Measurements from ENCODE around the gene PDGFRB. TPM values are rescaled to one million over a fixed set of nuclear protein-coding genes. Genes with fewer than 3 reads are reported as not detected.

PDGFRB gene
- total RNA-seq, 1 donor from 2014 or later: 12.3 TPM

DNA sequence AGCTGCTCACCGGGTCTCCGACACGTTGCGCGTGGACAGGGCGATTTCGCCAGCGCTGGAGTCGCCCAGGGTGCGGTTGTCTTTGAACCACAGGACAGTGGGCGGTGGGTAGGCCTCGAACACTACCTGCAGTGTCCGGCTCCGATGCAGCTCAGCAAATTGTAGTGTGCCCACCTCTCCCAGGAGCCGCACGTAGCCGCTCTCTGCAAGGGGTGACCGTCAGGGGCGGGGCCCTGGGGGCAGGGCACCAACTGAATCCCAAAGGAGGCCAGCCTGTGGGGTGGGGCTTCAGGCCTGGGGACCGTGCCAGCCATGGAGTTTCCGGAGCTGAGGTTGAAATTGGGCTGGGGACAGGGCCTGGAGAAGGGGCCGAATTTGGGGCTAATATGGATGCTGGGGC lies 22.9 kb downstream of the PDGFRB start:
- intact Hi-C loops (cut with micrococcal nuclease): no loop called here

DNA sequence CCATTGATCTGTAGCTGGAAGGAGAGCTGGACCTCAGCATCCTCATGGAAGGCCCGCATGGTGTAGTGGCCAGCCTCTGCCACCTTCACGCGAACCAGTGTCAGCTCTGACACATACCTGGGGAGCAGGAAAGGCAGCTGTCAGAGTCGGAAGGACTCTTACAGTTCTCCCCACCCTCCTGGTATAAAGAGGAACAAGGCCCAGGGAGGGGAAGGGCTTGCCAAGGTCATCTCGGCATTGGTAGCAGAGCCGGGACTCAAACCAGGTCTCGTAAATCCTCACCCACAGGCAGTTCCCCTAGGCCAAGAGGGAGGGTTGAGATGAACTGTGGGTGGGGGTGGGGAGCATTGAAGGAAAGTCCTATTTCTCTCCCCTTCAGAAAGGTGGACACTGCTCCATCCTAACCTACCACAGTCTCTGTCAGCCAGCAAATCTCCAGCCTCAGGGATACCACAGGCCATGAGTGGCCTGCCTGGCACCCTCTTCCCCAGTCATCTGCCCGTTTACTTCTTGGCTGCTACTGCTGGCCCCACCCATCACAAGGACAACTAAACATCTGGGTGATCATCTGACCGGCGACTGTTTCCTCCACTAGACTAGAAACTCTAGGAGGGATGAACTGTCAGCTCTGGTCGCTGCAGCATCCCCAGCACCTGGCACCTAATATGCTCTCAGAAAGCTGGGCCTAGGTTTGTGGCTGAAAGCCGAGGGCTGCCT lies 23.5 kb downstream of the PDGFRB start:
- intact Hi-C loops (cut with micrococcal nuclease): loop anchor here (2.0 kb wide), 1 partner anchor 131 kb away; the partner anchor contains the start of genes HMGXB3 and TIGD6

DNA sequence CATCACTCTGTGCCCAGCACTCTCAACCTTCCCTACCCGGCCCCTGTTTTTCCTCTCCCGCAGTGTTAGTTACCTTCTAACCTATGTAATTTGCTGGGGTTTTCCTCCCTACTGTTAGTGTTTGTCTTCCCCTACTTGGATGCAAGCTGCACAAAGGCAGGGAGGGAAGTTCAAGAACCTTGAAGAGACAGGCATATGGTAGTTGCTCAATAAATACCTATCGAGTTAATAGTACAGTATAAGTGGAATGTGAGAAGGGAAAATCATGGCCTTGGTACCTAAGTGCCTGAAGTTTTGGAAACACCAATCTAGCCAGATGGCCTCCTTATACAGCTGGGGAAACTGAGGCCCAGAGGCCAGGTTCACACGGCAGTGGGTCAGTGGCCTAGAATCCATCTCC lies 24.2 kb downstream of the PDGFRB start:
- intact Hi-C loops (cut with micrococcal nuclease): loop anchor here (2.0 kb wide), 1 partner anchor 131 kb away; the partner anchor contains the start of genes HMGXB3 and TIGD6

DNA sequence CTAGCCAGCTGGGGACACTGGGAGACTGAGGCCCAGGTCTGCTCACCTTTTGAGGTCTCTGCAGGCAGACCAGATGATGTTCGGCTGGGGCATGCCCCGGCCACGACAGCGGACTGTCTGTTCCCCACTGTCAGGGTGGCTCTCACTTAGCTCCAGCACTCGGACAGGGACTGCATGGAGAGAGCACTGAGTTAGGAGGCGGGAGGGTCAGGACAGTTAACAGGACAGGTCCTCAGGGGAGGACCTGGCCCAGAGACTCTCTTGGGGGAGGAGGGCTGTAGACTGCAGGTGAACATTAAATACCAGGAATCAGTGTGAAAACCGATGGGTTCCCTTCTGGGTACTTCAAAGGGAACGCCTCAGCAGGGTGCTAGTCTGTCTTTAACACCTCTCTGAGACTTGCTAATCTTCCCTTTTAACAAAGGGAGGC lies 25.1 kb downstream of the PDGFRB start:
- intact Hi-C loops (cut with micrococcal nuclease): loop anchor here (1.0 to 2.0 kb wide), 6 partner anchors 31 to 306 kb away; partner anchors contain the start of genes HMGXB3 and TIGD6

DNA sequence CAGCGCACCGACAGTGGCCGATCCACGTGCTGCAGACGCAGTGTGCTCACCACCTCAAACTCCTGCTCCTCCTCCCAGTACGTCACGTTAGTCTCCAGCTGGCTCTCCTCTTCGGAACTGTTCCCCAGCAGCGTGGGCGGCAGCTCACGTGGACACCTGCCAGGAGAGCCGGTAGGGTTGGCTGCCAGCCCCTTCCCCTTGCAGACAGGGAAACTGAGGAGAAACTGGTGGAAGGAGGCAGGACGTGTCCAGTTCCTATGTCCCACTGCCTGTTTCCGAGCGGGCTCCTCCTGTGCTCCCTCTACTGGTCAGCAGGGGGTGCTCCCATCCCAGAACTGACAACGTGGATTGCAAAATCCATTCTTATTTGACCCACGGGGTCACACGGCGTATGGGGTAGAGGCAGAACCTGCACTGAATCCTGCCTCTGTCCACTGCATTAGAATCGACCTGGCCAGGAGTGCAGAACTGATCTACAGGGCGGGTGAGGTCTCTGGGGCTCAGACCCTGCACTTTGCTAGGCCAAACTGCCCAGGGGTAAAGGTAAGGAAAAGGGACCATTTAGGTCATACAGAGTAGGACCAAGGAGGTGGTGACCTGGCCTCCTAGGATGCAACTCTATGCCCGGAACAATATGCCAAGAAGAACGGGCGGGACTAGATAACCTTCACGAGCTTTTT lies 25.7 kb downstream of the PDGFRB start:
- intact Hi-C loops (cut with micrococcal nuclease): loop anchor here (1.0 to 2.0 kb wide), 6 partner anchors 31 to 306 kb away; partner anchors contain the start of genes HMGXB3 and TIGD6

DNA sequence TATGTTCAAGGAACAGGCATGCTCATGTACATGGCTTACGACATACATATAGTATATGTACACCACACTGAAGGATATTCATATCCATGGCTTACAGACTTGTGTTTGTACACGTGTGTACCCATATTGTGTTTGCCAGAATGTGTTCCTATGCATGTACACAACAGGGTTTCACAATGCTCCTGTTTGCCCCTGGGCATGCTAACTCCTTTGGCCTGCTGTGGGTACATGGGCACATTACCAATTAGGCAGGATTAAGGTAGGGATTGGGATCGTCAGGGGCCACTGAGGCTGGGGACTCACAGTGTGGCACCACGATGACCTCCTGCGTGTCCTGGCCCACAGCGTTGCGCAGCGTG lies 26.2 kb downstream of the PDGFRB start:
- intact Hi-C loops (cut with micrococcal nuclease): no loop called here

DNA sequence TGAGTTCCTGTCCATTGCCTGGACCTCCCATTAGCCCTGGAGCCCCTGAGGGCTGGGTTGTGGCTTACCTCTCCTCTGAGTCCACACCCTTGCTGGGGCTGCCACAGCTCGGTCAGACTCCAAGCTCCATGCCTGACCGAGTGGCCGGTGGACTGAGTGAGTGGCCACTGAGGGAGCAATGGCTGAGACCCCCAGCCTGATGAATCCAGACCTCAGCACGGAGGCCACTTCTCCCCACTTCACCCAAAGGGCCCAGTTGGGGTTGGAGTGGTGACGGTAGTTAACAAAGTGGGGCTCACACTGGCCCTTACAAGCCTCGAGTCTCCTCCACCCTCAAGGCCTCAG lies 28.8 kb downstream of the PDGFRB start:
- intact Hi-C loops (cut with micrococcal nuclease): no loop called here

DNA sequence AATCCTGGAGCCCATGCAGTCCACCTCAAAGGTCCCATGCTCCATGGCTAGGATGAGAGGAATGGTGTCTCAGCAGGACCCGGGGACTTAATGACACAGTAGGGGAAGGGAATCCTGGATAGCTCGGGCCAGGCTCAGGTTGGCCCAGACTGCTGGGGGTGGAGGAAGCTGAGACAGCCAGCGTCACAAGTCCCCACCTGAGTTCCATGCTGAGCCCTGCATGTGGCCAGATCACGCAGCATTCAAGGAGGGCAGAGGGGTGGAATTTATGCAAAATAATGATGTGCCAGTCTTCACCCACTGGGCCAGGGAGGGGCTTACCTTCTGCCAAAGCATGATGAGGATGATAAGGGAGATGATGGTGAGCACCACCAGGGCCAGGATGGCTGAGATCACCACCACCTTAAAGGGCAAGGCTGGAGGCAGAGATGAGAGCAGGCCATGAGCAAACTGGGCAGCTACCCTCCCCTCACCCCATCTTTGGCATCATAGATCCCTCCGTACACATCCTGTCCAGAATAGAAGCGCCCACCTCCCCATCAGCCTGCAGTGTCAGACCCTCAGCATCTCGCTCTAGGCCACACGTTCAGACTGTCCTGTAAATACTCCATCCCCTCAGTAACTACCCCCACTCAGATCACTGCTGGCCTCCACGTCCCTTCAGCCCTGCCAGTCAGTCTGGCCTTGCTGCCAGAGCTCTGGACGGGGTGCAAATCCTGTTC lies 29.3 kb downstream of the PDGFRB start:
- intact Hi-C loops (cut with micrococcal nuclease): no loop called here

DNA sequence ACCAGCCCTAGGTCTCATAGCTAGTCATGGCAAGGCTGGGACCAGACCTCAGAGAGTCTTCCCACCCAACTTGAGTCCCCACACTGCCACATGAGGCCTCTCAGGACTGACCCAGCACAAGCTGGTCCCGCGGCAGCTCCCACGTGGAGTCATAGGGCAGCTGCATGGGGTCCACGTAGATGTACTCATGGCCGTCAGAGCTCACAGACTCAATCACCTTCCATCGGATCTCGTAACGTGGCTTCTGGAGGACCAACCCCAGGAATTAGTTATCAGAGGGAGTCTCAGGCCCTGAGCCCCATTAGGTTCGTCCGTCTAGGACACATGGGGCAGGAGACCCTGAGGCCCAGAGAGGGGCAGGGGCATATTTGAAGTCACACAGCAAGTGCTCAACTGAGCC lies 30.3 kb downstream of the PDGFRB start:
- intact Hi-C loops (cut with micrococcal nuclease): no loop called here

DNA sequence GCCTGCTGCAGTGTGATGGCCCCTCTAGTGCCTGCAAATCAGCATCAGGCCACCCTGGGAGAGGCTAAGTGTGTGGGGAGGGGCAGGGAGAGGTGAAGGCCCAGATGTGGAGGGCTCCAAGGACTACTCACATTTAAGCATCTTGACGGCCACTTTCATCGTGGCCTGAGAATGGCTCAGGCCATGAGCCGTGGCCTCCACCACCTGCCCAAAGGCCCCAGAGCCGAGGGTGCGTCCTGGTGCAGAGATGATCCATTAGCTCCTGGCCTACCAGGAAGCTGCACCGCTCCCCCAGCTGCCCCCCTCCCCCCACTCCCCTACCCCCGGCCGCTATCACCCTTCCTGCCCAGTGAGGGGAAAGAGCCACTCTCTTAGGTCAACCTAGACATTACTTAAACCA lies 31.0 kb downstream of the PDGFRB start:
- intact Hi-C loops (cut with micrococcal nuclease): no loop called here

DNA sequence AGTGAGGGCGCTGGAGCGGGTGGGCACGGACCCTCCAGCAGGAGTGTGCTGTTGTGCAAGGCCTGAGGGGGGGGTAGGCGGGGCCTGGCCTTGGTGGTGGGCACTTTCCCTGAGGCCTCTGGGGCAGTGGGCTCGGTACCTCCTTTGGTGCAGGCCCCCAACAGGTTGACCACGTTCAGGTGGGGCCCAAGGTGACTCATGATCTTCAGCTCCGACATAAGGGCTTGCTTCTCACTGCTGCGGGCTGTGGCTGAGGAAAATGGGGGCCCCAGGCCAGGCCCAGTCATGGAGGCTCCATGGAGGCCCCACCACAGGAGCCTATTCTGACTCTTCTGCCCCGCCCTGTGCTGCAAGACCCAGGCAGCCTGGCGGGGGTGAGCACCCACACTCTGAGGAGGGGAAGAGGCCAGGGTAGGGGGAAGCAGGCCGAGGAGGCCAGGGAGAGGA lies 31.5 kb downstream of the PDGFRB start:
- intact Hi-C loops (cut with micrococcal nuclease): no loop called here

DNA sequence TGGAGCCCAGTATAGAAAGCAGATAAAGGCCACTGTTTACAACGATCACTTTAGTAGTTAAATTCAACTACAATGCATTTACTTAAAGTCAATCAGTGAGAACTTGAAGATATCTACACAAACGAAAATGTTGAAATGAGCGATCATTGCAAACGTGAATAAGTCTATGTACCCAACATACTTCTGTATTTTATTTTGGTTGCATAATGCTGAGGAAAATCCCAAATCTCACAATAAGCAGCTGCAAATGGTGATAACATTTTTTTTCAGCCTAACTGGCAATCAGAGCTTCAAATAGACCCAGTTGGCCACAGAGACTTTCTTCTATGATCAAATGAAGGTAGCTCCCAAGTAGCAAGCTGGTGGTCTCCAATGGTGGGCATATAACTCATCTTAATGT lies 32.1 kb downstream of the PDGFRB start:
- intact Hi-C loops (cut with micrococcal nuclease): no loop called here

DNA sequence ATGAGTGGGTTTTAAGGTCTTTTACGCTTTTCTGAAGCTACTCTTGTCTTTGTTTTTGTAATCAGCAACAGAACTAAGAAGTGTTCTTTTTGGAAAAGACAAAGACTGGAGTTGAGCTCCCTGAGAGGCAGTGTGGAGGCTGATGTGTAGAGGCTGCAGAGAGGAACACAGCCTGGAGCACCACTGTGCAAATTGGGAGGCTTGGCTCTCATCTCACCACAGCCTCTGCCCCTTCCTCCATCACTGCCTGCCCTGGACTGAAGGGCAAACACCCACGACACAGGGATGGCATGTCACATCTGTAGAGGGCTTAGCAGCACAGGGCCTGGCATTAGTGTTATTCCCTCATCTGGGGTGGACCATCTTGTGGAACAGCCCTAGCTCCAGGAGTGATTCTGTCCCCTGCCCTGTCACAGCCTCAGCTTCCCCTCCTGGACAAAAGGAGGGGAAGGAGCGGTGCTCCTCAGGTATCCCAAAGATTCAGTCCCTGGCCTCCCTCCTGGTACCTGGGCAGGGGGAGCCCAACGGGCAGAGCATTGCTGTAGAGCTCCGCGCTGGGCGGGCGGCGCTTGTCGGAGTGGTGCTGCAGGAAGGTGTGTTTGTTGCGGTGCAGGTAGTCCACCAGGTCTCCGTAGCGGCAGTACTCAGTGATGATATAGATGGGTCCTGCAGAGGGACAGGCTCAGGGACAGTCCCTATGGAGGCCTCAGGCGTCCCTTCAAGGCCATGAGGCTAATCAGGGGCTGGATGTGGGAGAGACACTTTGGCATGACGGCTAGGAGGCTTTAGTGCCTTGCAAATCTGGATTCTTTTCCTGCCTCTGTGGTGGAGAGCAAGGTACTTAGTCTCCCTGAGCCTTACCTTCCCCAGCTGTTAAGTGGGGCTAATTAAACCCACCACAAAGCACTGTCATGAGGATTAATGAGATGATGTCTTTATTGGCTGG lies 32.8 kb downstream of the PDGFRB start:
- intact Hi-C loops (cut with micrococcal nuclease): loop anchor here (1.0 kb wide), 2 partner anchors 122 to 289 kb away; no protein-coding TSS in a partner anchor

DNA sequence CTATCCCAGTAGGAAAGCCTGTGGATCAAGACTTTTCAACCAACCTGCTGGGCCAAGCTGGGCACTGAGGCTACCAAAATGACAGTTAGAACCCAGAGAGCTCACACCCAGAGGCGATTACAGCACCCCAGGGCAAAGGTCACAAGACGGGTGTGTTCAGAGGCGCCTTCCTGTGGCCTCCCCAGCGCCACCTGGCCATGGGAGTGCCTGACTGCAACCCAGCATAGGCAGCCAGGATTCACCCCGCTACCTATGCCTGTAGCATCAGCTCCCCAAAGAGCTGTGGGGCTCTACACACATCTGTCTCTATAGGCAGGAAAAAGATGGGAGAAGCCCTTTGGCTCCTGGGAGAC lies 33.5 kb downstream of the PDGFRB start:
- intact Hi-C loops (cut with micrococcal nuclease): loop anchor here (1.0 kb wide), 2 partner anchors 121 to 288 kb away; no protein-coding TSS in a partner anchor

DNA sequence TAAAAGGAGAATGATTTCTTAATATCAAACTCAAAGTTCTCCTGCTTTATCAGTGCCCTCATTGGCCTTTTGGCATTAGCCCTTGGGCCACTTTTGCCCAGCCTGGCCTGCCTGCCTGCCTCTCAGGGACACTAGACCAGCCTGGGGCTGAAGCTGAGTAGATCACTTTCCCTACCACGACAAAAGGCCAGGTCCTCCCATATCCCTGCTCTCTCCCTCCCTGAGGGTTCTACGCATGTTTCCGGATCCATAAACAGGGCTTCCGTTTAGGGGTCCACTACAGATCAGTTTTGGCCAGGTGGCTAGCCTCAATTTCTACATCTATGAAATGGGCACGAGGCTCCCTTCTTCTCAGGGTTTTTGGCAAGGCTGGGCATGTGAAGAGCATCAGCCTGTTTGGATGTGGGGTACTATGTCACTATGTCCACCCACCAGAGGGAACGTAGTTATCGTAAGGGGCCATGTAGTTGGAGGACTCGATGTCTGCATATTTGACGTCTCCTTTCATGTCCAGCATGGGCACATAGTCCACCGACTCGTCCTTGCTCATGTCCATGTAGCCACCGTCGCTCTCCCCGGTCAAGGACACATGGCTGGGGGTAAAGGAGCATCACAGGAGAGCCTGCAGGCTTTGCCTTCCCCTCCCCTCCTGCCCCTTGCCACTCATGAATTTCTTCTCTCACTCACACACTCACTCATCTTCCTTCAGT lies 34.0 kb downstream of the PDGFRB start:
- intact Hi-C loops (cut with micrococcal nuclease): loop anchor here (1.0 kb wide), 2 partner anchors 120 to 287 kb away; no protein-coding TSS in a partner anchor

DNA sequence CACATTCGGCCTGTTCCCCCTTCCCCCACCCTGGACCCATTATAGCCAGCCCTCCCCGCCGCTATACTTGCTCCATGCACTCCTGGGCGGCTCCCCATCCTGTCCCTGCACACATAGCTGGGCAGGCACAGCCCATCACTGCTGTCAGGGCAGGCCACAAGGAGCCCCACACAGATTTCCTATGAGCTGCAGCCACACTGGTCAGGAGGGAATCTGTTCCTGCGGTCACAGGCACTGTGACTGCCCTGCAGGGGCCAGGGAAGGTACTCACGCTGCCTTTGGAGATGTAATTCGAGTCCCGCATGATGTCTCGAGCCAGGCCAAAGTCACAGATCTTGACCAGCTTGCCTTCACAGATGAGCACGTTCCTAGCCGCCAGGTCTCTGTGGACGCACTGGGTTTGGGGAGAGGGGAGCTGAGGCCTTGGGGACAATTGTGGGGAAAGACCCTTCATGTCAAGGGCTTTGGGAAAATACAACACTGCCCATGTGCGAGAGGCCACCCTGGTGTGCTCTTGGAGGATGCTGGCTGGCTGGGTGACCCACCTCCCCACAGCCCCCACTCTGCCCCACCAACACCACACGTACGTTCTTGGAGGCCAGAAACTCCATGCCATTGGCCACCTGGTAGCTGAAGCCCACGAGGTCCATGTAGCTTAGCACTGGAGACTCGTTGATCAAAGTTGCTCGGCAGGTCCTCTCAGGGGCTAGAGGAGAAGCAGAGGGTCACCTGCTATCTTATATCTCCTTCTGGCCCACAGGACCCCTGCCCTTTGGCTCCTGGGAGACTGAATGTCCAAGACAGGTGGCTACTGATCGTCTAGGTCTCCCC lies 34.8 kb downstream of the PDGFRB start:
- intact Hi-C loops (cut with micrococcal nuclease): no loop called here

DNA sequence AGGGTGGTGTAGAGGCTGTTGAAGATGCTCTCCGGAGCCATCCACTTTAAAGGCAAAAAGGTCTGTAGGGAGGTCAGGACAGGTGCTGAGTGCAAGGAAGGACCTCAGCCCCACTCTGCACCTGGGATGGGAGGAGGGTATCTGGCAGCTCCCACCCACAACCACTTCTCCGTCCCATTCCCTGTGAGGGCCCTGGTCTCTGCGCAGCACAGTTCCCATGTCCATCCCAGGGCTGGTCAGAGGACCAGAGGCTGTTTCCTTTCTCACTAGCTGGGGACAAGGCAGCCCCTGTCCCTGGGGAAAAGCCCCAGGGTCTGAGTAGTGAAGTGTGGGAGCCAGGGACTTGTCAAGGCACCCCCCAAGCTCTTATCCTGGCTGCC lies 35.6 kb downstream of the PDGFRB start:
- intact Hi-C loops (cut with micrococcal nuclease): no loop called here

DNA sequence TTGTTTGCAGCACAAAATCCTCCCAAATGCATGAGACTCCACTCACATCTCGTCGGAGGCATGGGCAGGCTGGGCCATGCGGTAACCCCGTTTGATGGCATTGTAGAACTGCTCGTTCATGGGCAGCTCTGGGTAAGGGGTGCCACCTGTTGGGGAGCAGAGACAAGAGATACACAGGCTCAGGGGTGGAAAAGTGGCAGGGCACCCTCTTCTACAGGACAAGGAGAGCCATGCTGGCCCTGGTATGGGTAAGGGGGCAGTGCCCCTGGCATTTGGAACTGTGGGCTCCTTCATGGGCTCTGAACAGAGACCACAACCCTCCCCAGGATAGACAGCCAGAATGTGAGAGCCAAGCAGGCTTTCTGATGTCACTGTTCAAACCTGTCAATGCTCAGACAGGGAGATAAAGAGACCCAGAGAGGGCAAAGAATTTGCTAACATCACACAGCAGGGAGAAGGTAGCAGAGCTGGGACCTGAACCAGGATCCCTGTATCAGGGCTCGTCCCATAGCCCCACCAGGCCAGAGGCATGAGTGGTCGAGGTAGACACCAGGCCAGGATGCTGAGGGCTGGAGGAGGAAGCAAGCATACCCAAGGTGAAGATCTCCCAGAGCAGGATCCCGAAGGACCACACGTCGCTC lies 36.1 kb downstream of the PDGFRB start:
- intact Hi-C loops (cut with micrococcal nuclease): no loop called here

Data from T-helper 1 cell treated with Interleukin-12 subunit alpha and Interleukin-12 subunit beta and Interleukin-4 antibody, amounts not matched to agents 30 ng/mL and 1 ng/mL, for 36 hours (primary cell).